Measurements from ENCODE around the gene DNAH8.
A peak's percentile ranks its signal among the peaks of the same experiment; 100 is the strongest.

Gene DNAH8, protein sequence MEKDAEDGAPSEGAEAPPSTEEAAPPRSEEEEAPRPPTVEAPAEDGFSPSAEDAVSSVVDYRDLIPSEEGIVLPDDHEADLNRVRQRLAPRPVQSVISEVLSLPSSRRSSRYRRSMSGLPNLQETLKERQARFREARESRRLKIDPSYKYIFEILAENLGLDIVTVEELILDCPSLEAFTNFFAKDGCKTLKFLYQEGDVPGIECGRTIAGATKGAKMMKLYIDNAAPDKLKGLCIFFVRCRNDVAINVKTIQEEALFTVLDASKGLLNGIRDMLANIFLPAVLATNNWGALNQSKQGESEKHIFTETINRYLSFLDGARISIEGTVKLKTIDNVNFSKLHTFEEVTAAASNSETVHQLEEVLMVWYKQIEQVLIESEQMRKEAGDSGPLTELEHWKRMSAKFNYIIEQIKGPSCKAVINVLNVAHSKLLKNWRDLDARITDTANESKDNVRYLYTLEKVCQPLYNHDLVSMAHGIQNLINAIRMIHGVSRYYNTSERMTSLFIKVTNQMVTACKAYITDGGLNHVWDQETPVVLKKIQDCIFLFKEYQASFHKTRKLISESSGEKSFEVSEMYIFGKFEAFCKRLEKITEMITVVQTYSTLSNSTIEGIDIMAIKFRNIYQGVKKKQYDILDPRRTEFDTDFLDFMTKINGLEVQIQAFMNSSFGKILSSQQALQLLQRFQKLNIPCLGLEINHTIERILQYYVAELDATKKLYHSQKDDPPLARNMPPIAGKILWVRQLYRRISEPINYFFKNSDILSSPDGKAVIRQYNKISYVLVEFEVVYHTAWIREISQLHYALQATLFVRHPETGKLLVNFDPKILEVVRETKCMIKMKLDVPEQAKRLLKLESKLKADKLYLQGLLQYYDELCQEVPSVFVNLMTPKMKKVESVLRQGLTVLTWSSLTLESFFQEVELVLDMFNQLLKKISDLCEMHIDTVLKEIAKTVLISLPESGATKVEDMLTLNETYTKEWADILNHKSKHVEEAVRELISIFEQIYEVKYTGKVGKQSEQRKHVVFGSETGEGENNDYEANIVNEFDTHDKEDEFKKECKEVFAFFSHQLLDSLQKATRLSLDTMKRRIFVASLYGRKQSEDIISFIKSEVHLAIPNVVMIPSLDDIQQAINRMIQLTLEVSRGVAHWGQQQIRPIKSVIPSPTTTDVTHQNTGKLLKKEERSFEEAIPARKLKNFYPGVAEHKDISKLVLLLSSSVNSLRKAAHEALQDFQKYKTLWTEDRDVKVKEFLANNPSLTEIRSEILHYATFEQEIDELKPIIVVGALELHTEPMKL (N-terminal part only)

GRCh38 chr6:38715016-38715689 is at the start of gene DNAH8:
Gene DNAH8 (plus strand): TSS chr6:38715311. CDS start chr6:38722810, 7,499 bp downstream.
- no peak for FAIRE-seq
- no peak for DNase-seq (ENCODE audit: extremely low spot score, insufficient read length, low read depth)

GRCh38 chr6:38671885-38672467 is 43.1 kb upstream of the DNAH8 start:
- DNase-seq (ENCODE audit: extremely low spot score, insufficient read length, low read depth) (peak; percentile 38), FAIRE-seq (peak; percentile 89)

DNA sequence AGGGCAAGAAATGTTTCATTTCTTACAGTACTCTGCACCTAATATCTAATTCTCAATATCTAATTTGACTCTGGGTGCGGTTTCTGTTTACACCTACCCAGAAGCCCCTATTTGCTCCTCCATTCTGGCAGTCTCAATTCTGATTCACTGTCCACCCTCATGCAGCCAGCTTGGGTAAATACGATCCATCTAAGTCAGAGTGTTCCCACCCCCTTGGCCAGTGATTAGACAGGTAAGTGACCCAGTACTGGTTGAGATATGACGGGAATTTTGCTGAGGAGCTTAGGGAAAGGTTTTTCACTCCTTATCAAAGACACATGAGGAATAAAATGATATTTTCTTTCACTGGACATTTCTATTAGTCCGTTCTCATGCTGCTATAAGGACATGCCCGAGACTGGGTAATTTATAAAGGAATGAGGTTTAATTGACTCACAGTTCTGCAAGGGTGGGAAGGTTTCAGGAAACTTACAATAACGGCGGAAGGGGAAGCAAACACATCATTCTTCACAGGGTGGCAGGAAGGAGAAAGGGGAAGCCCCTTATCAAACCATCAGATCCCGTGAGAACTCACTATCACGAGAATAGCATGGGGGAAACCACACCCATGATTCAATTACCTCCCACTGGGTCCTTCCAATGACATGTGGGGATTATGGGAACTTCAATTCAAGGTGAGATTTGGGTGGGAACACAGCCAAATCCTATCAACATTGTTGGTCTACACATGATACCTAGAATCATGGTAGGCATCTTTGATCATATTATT is 41.5 kb upstream of the DNAH8 start:
- no peak for DNase-seq (ENCODE audit: extremely low spot score, insufficient read length, low read depth)
- peak; percentile 83 for FAIRE-seq

DNA sequence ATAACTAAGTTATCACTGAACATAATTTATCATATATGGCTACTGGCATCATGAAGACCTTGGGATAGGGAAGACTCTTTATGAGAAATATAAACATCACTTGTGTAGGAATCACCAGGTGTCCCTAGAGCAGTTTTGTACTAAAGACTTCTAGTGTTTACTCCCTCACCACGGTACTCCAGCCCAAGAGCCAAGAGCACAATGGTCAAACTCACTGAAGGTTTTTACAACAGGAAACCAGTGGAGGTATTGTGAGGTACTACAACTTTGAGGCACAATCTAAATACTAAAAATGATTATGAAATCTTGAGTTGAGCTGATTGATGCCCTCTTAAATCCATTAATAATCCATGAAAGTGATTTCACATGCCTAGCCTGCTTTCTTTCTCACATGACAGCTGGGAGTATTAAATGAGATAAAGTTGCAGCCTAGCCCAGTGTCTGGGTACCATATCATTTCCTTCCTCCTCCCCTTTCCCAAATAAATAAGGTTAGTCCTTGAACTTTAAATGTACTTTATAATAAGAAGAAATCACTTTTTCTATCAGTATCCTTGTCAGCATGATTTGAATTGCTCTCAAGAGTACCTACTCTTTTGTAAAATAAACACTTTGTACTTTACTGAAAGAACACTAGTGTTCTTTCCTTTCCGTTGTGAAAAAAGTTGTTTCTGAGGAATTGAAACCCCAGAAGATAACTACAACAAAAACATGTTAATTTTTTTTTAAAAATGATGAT is 38.7 kb upstream of the DNAH8 start:
- FAIRE-seq, result peak; percentile 26
- no peak for DNase-seq (ENCODE audit: extremely low spot score, insufficient read length, low read depth)

DNA sequence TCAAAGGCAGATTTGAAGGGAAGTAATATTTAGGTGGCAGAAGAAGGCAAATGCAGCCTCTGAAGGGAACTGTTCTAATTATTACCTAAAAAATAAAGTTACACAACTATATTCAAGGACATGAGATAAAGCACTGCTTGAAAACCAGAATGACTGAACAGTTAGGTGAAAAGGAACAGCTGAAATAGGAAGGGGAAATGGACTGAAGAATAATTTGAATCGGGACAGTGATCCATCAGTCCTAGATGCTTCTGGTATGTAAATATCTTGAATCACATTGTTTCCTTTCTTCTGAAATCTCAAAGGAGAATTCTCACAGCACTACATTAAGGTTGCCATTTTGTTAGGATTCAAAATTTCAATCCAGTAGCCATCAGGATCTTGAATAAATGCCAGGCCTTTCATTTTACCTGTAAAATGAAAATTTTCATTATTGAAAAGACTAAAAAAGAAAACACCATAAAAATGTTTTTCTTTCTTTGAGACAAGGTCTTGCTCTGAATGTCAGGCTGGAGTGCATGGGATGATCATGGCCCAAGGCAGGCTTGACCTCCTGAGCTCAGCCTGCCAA is 38.1 kb upstream of the DNAH8 start:
- FAIRE-seq (peak; percentile 80), DNase-seq (ENCODE audit: extremely low spot score, insufficient read length, low read depth) (no peak)

- FAIRE-seq (no peak), DNase-seq (ENCODE audit: extremely low spot score, insufficient read length, low read depth) (no peak)
Observed at GRCh38 chr6:38678178-38678760, 36.8 kb upstream of the DNAH8 start.

DNA sequence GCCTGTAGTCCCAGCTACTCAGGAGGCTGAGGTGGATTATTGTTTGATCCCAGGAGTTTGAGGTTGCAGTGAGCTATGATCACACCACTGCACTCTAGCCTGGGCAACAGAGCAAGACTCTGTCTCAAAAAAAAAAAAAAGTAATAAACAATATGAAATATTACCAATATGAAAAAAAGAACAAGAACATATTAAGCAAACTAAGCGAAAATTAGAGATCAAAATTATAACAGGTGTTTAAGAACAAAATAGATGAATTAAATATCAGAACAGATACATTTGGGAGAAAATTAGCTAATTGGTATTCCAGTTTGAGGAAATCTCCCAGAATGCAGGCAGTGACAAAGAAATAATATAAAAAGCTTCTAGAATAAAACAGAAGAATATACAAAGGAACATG is 35.4 kb upstream of the DNAH8 start:
- DNase-seq (ENCODE audit: extremely low spot score, insufficient read length, low read depth), result no peak
- FAIRE-seq, result no peak

- FAIRE-seq (no peak), DNase-seq (ENCODE audit: extremely low spot score, insufficient read length, low read depth) (no peak)
Observed at GRCh38 chr6:38681850-38682249, 33.3 kb upstream of the DNAH8 start.

DNA sequence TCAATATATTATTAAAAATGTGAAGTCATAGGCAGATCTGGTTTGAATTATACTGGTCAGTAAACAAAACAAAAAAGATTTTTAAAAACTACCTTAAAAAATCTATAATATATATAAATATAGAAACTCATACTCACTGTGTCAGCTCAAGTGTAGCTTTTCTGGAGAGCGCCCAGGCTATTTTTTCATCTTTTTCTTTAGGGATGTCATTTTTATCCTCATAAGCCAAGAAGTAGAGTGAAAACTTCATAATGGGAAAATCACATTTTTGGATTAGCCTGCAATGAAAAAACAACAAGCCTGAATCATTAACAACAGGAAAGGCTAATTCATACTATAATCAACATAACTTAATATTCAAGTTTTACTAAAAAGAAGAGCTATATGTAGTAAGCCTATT is 30.9 kb upstream of the DNAH8 start:
- no peak for DNase-seq (ENCODE audit: extremely low spot score, insufficient read length, low read depth)
- no peak for FAIRE-seq

- no peak for FAIRE-seq
Observed at GRCh38 chr6:38684904-38685303, 30.2 kb upstream of the DNAH8 start.

GRCh38 chr6:38686270-38687042 is 28.7 kb upstream of the DNAH8 start:
- DNase-seq (ENCODE audit: extremely low spot score, insufficient read length, low read depth) (no peak), FAIRE-seq (no peak)

More at GRCh38 chr6:38684904-38685303, 30.2 kb upstream of the DNAH8 start:
- no peak for DNase-seq (ENCODE audit: extremely low spot score, insufficient read length, low read depth)

DNA sequence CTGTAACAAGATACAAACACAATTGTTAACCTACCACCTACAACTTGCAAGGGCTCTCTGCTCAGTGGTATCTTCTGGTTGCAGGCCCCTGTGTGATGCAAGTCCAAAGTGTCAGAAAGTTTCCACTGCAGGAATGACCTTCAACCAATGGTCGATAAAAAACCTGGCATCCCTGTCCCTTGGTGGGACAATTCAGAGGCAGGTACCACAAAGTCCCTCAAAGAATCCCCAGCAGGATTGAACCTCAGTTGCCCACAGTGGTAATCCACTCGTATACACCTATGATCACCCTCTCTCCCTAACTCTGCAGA is 28.1 kb upstream of the DNAH8 start:
- FAIRE-seq, result no peak

DNA sequence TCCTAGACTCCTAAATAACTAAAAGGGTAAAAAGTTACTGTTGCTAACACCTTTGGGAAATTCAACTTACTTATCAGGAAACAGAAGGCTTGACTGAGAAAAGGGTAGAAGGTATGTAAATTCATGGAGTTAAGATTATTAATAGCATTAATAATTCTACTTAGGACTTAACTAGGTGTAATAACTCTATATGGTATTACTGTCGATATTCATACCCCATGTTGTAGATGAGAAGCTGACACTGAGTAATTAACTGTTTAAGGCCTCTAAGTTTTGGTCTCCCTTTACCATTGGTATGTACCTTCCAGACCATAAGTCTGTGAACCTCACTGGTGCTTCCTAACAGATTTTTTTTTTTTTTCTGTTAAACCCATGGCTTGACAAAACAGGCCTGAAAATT is 27.6 kb upstream of the DNAH8 start:
- no peak for FAIRE-seq

More for the DNA sequence above, 28.1 kb upstream of the DNAH8 start:
- DNase-seq (ENCODE audit: extremely low spot score, insufficient read length, low read depth), result no peak

DNA sequence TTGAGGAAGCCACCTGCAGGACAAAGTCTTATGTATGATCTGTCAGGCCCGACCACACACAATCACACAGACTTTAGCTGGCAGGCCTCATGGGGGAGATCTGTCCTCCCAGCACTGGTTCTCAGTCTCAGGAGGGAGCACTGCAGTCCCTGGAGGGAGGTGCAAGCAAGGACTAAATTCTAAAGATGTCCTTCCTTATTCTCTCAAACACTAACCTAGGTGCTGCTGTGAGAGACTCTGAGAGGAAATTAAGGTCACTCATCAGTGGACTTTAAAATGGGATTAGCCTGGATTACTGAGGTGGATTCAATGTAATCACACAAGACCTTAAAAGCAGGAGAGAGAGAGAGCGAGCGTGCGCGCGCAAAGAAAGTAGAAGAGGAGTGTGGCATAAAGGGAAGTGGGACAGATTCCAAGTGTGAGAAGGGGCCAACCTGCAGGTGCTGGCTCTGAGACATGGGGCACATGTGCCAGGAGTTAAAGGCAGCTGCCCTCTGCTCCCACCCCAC is 26.5 kb upstream of the DNAH8 start:
- DNase-seq (ENCODE audit: extremely low spot score, insufficient read length, low read depth) (no peak), FAIRE-seq (peak; percentile 81)

More for the DNA sequence above, 27.6 kb upstream of the DNAH8 start:
- no peak for DNase-seq (ENCODE audit: extremely low spot score, insufficient read length, low read depth)

GRCh38 chr6:38695227-38695900 is 19.7 kb upstream of the DNAH8 start:
- no peak for DNase-seq (ENCODE audit: extremely low spot score, insufficient read length, low read depth)

GRCh38 chr6:38695933-38696332 is 19.2 kb upstream of the DNAH8 start:
- FAIRE-seq (peak; percentile 46), DNase-seq (ENCODE audit: extremely low spot score, insufficient read length, low read depth) (no peak)

More at GRCh38 chr6:38695227-38695900, 19.7 kb upstream of the DNAH8 start:
- FAIRE-seq, result no peak
